ENCODE measurements around the gene FOXRED1.

GRCh38 chr11:126317756-126318573 is 49.0 kb downstream of the FOXRED1 start:
- TF ChIP-seq POLR2AphosphoS5 (IDR thresholded peaks at IDR 0.05; ENCODE audit: borderline replicate concordance, low read depth, low read length) (no peak), EZH2 (IDR thresholded peaks at IDR 0.05) (no peak)
